Measurements from ENCODE around the gene TOMM34.

GRCh38 chr20:44909872-44910689, 50.1 kb downstream of the TOMM34 start, which contains the start of gene PABPC1L:
- TF ChIP-seq CTCF (IDR thresholded peaks at IDR 0.05) (no peak), POLR2A (IDR thresholded peaks at IDR 0.05) (no peak), POLR2AphosphoS5 (IDR thresholded peaks at IDR 0.05) (peak in 1 of 3 donors; percentile 28)

Data from suprapubic skin (tissue), 4 donors.